CD14-positive monocyte (primary cell): ENCODE results near the gene OR7A5. TPM values are rescaled to one million over a fixed set of nuclear protein-coding genes. Genes with fewer than 3 reads are reported as not detected.
A peak's percentile ranks its signal among the peaks of the same experiment; 100 is the strongest.
"Not testable (repeated sequence)": the region's sequence is repeated elsewhere in the genome, so short reads cannot be mapped to it uniquely, and the experiment has no call there.

Experiments
- DNase-seq, 3 donors: peaks; one replicate each; pipeline ENCODE4 v3.0.0-alpha.2; 2011 to 2022
- H2AFZ ChIP-seq: 2 replicates; pipeline ENCODE4 v1.6.0; 2012; ENCODE audit warnings: mild to moderate bottlenecking, low read depth, low read length, inconsistent platforms; ENCODE audit not compliant: insufficient read depth, poor library complexity, severe bottlenecking
- H3K27ac ChIP-seq, 2 donors: 1 replicate in 1 of 2; 2 replicates in 1 of 2; pipeline ENCODE4 v1.5.1; 2012 to 2013; ENCODE audit warnings: low read length in 2 of 2, control low read depth in 1 of 2, inconsistent platforms in 1 of 2, low read depth in 1 of 2, mild to moderate bottlenecking in 1 of 2
- H3K27me3 ChIP-seq, 2 donors: one replicate each; pipeline versions ENCODE4 v1.6.0 to v1.6.1; 2011 to 2013; ENCODE audit warnings: low read length in 2 of 2; ENCODE audit not compliant: control insufficient read depth in 2 of 2, insufficient read depth in 2 of 2
- H3K36me3 ChIP-seq, 2 donors: replicated peaks in 1 of 2; 1 replicate in 1 of 2; 2 replicates in 1 of 2; pipeline versions ENCODE4 v1.5.1 to v1.6.1; 2012 to 2013; ENCODE audit warnings: low read length in 2 of 2, control low read depth in 1 of 2, inconsistent platforms in 1 of 2, mild to moderate bottlenecking in 1 of 2; ENCODE audit not compliant: insufficient read depth in 2 of 2, control insufficient read depth in 1 of 2
- H3K4me1 ChIP-seq, 2 donors: 1 replicate in 1 of 2; 2 replicates in 1 of 2; pipeline versions ENCODE4 v1.5.1 to v1.6.1; 2012 to 2013; ENCODE audit warnings: low read length in 2 of 2, control low read depth in 1 of 2, inconsistent platforms in 1 of 2, mild to moderate bottlenecking in 1 of 2, moderate library complexity in 1 of 2; ENCODE audit not compliant: insufficient read depth in 2 of 2, control insufficient read depth in 1 of 2
- H3K4me2 ChIP-seq: replicated peaks from 2 replicates; pipeline ENCODE3; 2012; ENCODE audit warnings: low read length, moderate library complexity, mild to moderate bottlenecking; ENCODE audit not compliant: poor library complexity, severe bottlenecking; ENCODE audit errors: extremely low read depth
- H3K4me3 ChIP-seq, 3 experiments: fragments of 200-600 bp in 1 of 3; sonication (generic) in 1 of 3; replicated peaks in 1 of 3; 1 replicate in 2 of 3; 2 replicates in 1 of 3; pipeline ENCODE4 v1.5.1; 2011 to 2013; ENCODE audit warnings: low read length in 3 of 3, mild to moderate bottlenecking in 3 of 3, control low read depth in 2 of 3, low read depth in 2 of 3, inconsistent platforms in 1 of 3, moderate library complexity in 1 of 3
- H3K79me2 ChIP-seq: 2 replicates; pipeline ENCODE4 v1.6.0; 2012; ENCODE audit warnings: mild to moderate bottlenecking, control low read depth, inconsistent platforms, low read length, moderate library complexity; ENCODE audit not compliant: insufficient read depth
- H3K9ac ChIP-seq: 2 replicates; pipeline ENCODE4 v1.6.0; 2017; ENCODE audit warnings: low read length, mild to moderate bottlenecking; ENCODE audit not compliant: insufficient read depth, poor library complexity, severe bottlenecking
- H3K9me3 ChIP-seq, 2 donors: replicated peaks in 1 of 2; 1 replicate in 1 of 2; 2 replicates in 1 of 2; pipeline versions ENCODE4 v1.5.1 to v1.6.1; 2012 to 2013; ENCODE audit warnings: low read length in 2 of 2, control low read depth in 1 of 2; ENCODE audit not compliant: control insufficient read depth in 1 of 2, insufficient read depth in 1 of 2
- H4K20me1 ChIP-seq: 2 replicates; pipeline ENCODE4 v1.6.0; 2012; ENCODE audit warnings: mild to moderate bottlenecking, low read length, control low read depth, moderate library complexity; ENCODE audit not compliant: insufficient read depth
- H3K27ac Mint-ChIP-seq, 7 donors: one replicate each; pipeline ENCODE4 v1.8.0; 2020; ENCODE audit warnings: mild to moderate bottlenecking in 7 of 7, mixed read lengths in 7 of 7, moderate library complexity in 6 of 7, inconsistent platforms in 2 of 7
- H3K27me3 Mint-ChIP-seq, 3 donors: one replicate each; pipeline ENCODE4 v1.8.0; 2021 to 2022; ENCODE audit warnings: low read depth in 3 of 3, mild to moderate bottlenecking in 3 of 3, mixed read lengths in 3 of 3, moderate library complexity in 3 of 3, inconsistent platforms in 1 of 3
- H3K36me3 Mint-ChIP-seq, 2 donors: one replicate each; pipeline ENCODE4 v1.8.0; 2020; ENCODE audit warnings: mixed read lengths in 2 of 2, inconsistent platforms in 1 of 2, mild to moderate bottlenecking in 1 of 2
- H3K4me1 Mint-ChIP-seq: one replicate; pipeline ENCODE4 v1.8.0; 2020; ENCODE audit warnings: mild to moderate bottlenecking, mixed read lengths
- H3K4me3 Mint-ChIP-seq, 2 donors: one replicate each; pipeline ENCODE4 v1.8.0; 2020; ENCODE audit warnings: mild to moderate bottlenecking in 2 of 2, mixed read lengths in 2 of 2, moderate library complexity in 1 of 2
- H3K9me3 Mint-ChIP-seq, 7 donors: one replicate each; pipeline ENCODE4 v1.8.0; 2020 to 2022; ENCODE audit warnings: mixed read lengths in 7 of 7, mild to moderate bottlenecking in 6 of 7, moderate library complexity in 6 of 7, inconsistent platforms in 2 of 7
- WGBS: methylation state at CpG from one replicate; pipeline ENCODE4 v1.1.5; 2013; ENCODE audit warnings: missing lambda C conversion rate; ENCODE audit not compliant: insufficient coverage; 5-methylcytosine and 5-hydroxymethylcytosine counted together
- intact Hi-C, 2 donors: fragments of 100-400 bp; cut with micrococcal nuclease; formaldehyde crosslinking; loops; one replicate each; pipeline versions ENCODE4 v1.15.0 to v1.15.1; 2023
- polyA plus RNA-seq, 3 donors: library from polyadenylated mRNA; depleted of rRNA in 1 of 3; unstranded in 2 of 3; stranded (reverse) in 1 of 3; fragments of 300-500 nt in 2 of 3; fragments of >200 nt in 1 of 3; fragmentation: Illumina TruSeq in 2 of 3; gene quantifications; 1 replicate in 2 of 3; 2 replicates in 1 of 3; pipeline ENCODE4 v1.2.3, GENCODE V29; 2012 to 2021
- small RNA-seq: library from RNA; depleted of rRNA; stranded (forward); fragments of <200 nt; gene quantifications from one replicate; pipeline ENCODE3, GENCODE V24; 2012; ENCODE audit warnings: low read depth; ENCODE audit not compliant: insufficient read length

The OR7A5 gene
- polyA plus RNA-seq, 3 donors: not detected

DNA sequence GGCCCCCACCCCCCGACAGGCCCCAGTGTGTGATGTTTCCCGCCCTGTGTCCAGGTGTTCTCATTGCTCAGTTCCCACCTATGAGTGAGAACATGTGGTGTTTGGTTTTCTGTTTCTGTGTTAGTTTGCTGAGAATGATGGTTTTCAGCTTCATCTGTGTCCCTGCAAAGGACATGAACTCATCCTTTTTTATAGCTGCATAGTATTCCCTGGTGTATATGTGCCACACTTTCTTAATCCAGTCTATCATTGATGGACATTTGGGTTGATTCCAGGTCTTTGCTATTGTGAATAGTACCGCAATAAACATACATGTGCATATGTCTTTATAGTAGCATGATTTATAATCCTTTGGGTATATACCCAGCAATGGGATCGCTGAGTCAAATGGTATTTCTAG is 57.3 kb downstream of the OR7A5 start:
- H3K4me3 ChIP-seq, H3K9ac ChIP-seq, H3K9me3 ChIP-seq, DNase-seq, H3K9me3 Mint-ChIP-seq, H3K27me3 ChIP-seq, H3K4me3 Mint-ChIP-seq, H2AFZ ChIP-seq, H3K4me2 ChIP-seq, H3K27ac ChIP-seq: not testable (repeated sequence)
- Mint-ChIP-seq H3K4me1 (peaks cover 47% of the 10 kb centered on the region), H3K27me3 (peaks cover 4 to 11% (median 6%) of the 10 kb centered on the region in 3 donors), H3K27ac (peak overlapping the region in 1 of 7 donors; percentile 59), H3K36me3 (peaks cover 12 to 23% of the 10 kb centered on the region in 2 donors)
- peaks cover 21% of the 10 kb centered on the region for H3K79me2 ChIP-seq
- H4K20me1 ChIP-seq: peaks cover 39% of the 10 kb centered on the region
- peaks cover 39 to 42% of the 10 kb centered on the region in 2 donors for H3K4me1 ChIP-seq
- no CpG with 5 or more reads among the region's 4 CpGs for WGBS
- peaks cover 11 to 19% of the 10 kb centered on the region in 2 donors for H3K36me3 ChIP-seq
- intact Hi-C loops: loop anchor here in 1 of 2 donors (10.0 kb wide), 1 partner anchor 203 kb away; the partner anchor contains the start of gene NDUFB7

Small RNA genes lying within 50 kb of the gene (small RNA-seq; reads per million reads assigned to genes)
- gene AC005255.1: not detected

Other genes with a start within 250 kb of the OR7A5 start
- 10 to 100 TPM; 27.3 to 92.0 (median 28.3) TPM for gene ADGRE3, start 160.3 kb downstream of the OR7A5 start, polyA plus RNA-seq
- 10 to 100 TPM in 1 of 3 donors, 1 to 10 TPM in 2; 7.6 to 43.0 (median 9.3) TPM for gene ZNF333, start 145.1 kb downstream of the OR7A5 start, polyA plus RNA-seq
- 10 to 100 TPM; 13.1 to 91.1 (median 47.6) TPM for gene ADGRE2, start 56.6 kb downstream of the OR7A5 start, polyA plus RNA-seq
- under 1 TPM in 2 of 3 donors, not detected in 1; 0.02 to 0.15 TPM for gene OR7C1, start within 50 bp of the OR7A5 start, polyA plus RNA-seq
- not detected for gene OR7A10, start 13.7 kb upstream of the OR7A5 start, polyA plus RNA-seq
- not detected for gene OR7A17, start 50.9 kb upstream of the OR7A5 start, polyA plus RNA-seq
- not detected for gene OR7C2, start 106.3 kb upstream of the OR7A5 start, polyA plus RNA-seq
- gene SLC1A6, start 144.7 kb upstream of the OR7A5 start, polyA plus RNA-seq: not detected
- gene CASP14, start 214.3 kb upstream of the OR7A5 start, polyA plus RNA-seq: not detected
- gene OR1I1, start 247.0 kb upstream of the OR7A5 start, polyA plus RNA-seq: not detected